Stimulated activated CD4-positive, alpha-beta T cell treated with anti-CD3 and anti-CD28 coated beads, Interleukin-15, amount 100 ng/mL, for 24 hours (primary cell): Measurements from ENCODE around the gene PLSCR2.
"Not testable (repeated sequence)": the region's sequence is repeated elsewhere in the genome, so short reads cannot be mapped to it uniquely, and the experiment has no call there.

Experiments
- DNase-seq: peaks from one replicate; pipeline ENCODE4 v3.0.0-alpha.2; 2020

The PLSCR2 gene

GRCh38 chr3:146412711-146413110 is 56.6 kb downstream of the PLSCR2 start:
- not testable (repeated sequence) for DNase-seq

GRCh38 chr3:146407956-146408355 is 61.4 kb downstream of the PLSCR2 start:
- no peak for DNase-seq

GRCh38 chr3:146404436-146404835 is 64.9 kb downstream of the PLSCR2 start:
- no peak for DNase-seq

GRCh38 chr3:146403792-146404191 is 65.6 kb downstream of the PLSCR2 start:
- DNase-seq, result no peak

GRCh38 chr3:146396792-146397191 is 72.6 kb downstream of the PLSCR2 start:
- DNase-seq, result no peak

- no peak for DNase-seq
Observed at GRCh38 chr3:146395164-146395563, 74.2 kb downstream of the PLSCR2 start.

GRCh38 chr3:146390957-146391356 is 78.4 kb downstream of the PLSCR2 start:
- no peak for DNase-seq

GRCh38 chr3:146390006-146390772 is 79.2 kb downstream of the PLSCR2 start:
- no peak for DNase-seq

- no peak for DNase-seq
Observed at GRCh38 chr3:146387566-146387965, 81.8 kb downstream of the PLSCR2 start.

GRCh38 chr3:146386936-146387335 is 82.4 kb downstream of the PLSCR2 start:
- no peak for DNase-seq

GRCh38 chr3:146384786-146385185 is 84.6 kb downstream of the PLSCR2 start:
- no peak for DNase-seq
